HepG2 (cell line): ENCODE measurements around the gene AIF1. TPM values are rescaled to one million over a fixed set of nuclear protein-coding genes. Genes with fewer than 3 reads are reported as not detected.

Experiments used
- ERF ChIP-seq: IDR thresholded peaks from 2 replicates; pipeline ENCODE4 v1.6.1; 2018; ENCODE audit warnings: missing biosample characterization, missing genetic modification reagents
- ETV6 ChIP-seq: sonication (generic); formaldehyde crosslinking; conservative IDR thresholded peaks from 2 replicates; pipeline ENCODE4 v1.4.0; 2020; ENCODE audit warnings: missing genetic modification reagents
- GPN1 ChIP-seq: sonication (generic); formaldehyde crosslinking; IDR thresholded peaks from 2 replicates; pipeline ENCODE4 v1.5.1; 2020; ENCODE audit warnings: missing genetic modification reagents, borderline replicate concordance
- GTF2F1 ChIP-seq: fragments of 150-350 bp; IDR thresholded peaks from 2 replicates; pipeline ENCODE4 v1.6.1; 2014; ENCODE audit warnings: low read length
- HINFP ChIP-seq: sonication (generic); formaldehyde crosslinking; IDR thresholded peaks from 2 replicates; pipeline ENCODE4 v1.4.0; 2020; ENCODE audit warnings: low read depth, mild to moderate bottlenecking, missing genetic modification reagents
- HNRNPLL ChIP-seq: fragments of 200-400 bp; formaldehyde crosslinking; IDR thresholded peaks from 2 replicates; pipeline ENCODE4 v1.6.1; 2017; ENCODE audit warnings: mild to moderate bottlenecking, low read depth, low read length; ENCODE audit not compliant: poor library complexity, severe bottlenecking
- KMT2B ChIP-seq: IDR thresholded peaks from 2 replicates; pipeline ENCODE4 v1.6.1; 2016; ENCODE audit warnings: missing genetic modification reagents, missing compliant biosample characterization
- MAFK ChIP-seq, 2 experiments: IDR thresholded peaks in 1 of 2; conservative IDR thresholded peaks in 1 of 2; 2 replicates each; pipeline ENCODE4 v1.6.1; 2011; ENCODE audit warnings: improper control_type of control experiment in 2 of 2, low read length in 2 of 2
- MLXIP ChIP-seq: sonication (generic); formaldehyde crosslinking; IDR thresholded peaks from 2 replicates; pipeline ENCODE4 v1.9.0; 2021; ENCODE audit warnings: missing genetic modification reagents, borderline replicate concordance
- MXD4 ChIP-seq: IDR thresholded peaks from 2 replicates; pipeline ENCODE4 v1.6.1; 2016; ENCODE audit warnings: mild to moderate bottlenecking, missing biosample characterization, missing genetic modification reagents
- NCOA2 ChIP-seq: sonication (generic); formaldehyde crosslinking; IDR thresholded peaks from 2 replicates; pipeline ENCODE4 v1.8.0; 2022; ENCODE audit warnings: inconsistent platforms
- PITX1 ChIP-seq: sonication (generic); formaldehyde crosslinking; IDR thresholded peaks from 2 replicates; pipeline ENCODE4 v1.5.1; 2020; ENCODE audit warnings: mild to moderate bottlenecking, missing genetic modification reagents
- PRPF4 ChIP-seq: fragments of 200-400 bp; formaldehyde crosslinking; IDR thresholded peaks from 2 replicates; pipeline ENCODE4 v1.6.1; 2016; ENCODE audit warnings: low read length, low read depth; ENCODE audit not compliant: poor library complexity, severe bottlenecking
- SIN3A ChIP-seq: IDR thresholded peaks from 2 replicates; pipeline ENCODE4 v1.6.1; 2011; ENCODE audit warnings: low read depth, mild to moderate bottlenecking, control low read depth, low read length, borderline replicate concordance
- SIX4 ChIP-seq: sonication (generic); formaldehyde crosslinking; IDR thresholded peaks from 2 replicates; pipeline ENCODE4 v1.4.0; 2020; ENCODE audit warnings: missing genetic modification reagents
- SMAD1 ChIP-seq: sonication (generic); formaldehyde crosslinking; IDR thresholded peaks from 2 replicates; pipeline ENCODE4 v1.4.0; 2020; ENCODE audit warnings: missing genetic modification reagents, low read depth, mild to moderate bottlenecking, borderline replicate concordance
- SSRP1 ChIP-seq: IDR thresholded peaks from 2 replicates; pipeline ENCODE4 v1.6.1; 2016; ENCODE audit warnings: control low read depth
- ZC3H13 ChIP-seq: sonication (generic); formaldehyde crosslinking; IDR thresholded peaks from 2 replicates; pipeline ENCODE4 v1.8.1; 2023; ENCODE audit warnings: mild to moderate bottlenecking, missing genetic modification reagents, moderate library complexity
- ZNF224 ChIP-seq: sonication (generic); formaldehyde crosslinking; IDR thresholded peaks from 2 replicates; pipeline ENCODE4 v1.5.0; 2020; ENCODE audit warnings: mild to moderate bottlenecking, missing genetic modification reagents
- ZNF253 ChIP-seq: sonication (generic); formaldehyde crosslinking; IDR thresholded peaks from 2 replicates; pipeline ENCODE4 v1.8.0; 2022; ENCODE audit warnings: mild to moderate bottlenecking, missing genetic modification reagents, borderline replicate concordance
- ZNF260 ChIP-seq: sonication (generic); formaldehyde crosslinking; IDR thresholded peaks from 2 replicates; pipeline ENCODE4 v1.4.0; 2020; ENCODE audit warnings: missing genetic modification reagents, low read depth, mild to moderate bottlenecking, borderline replicate concordance
- ZNF296 ChIP-seq: sonication (generic); formaldehyde crosslinking; conservative IDR thresholded peaks from 2 replicates; pipeline ENCODE4 v1.5.0; 2020; ENCODE audit warnings: mild to moderate bottlenecking, missing genetic modification reagents
- ZNF75D ChIP-seq: sonication (generic); formaldehyde crosslinking; IDR thresholded peaks from 2 replicates; pipeline ENCODE4 v1.8.1; 2023; ENCODE audit warnings: missing genetic modification reagents, mild to moderate bottlenecking, borderline replicate concordance
- ZNF790 ChIP-seq: sonication (generic); formaldehyde crosslinking; IDR thresholded peaks from 2 replicates; pipeline ENCODE4 v1.8.0; 2022; ENCODE audit warnings: missing genetic modification reagents, mild to moderate bottlenecking, borderline replicate concordance
- ZNF841 ChIP-seq: sonication (generic); formaldehyde crosslinking; IDR thresholded peaks from 2 replicates; pipeline ENCODE4 v1.8.1; 2023; ENCODE audit warnings: missing genetic modification reagents, borderline replicate concordance
- polyA plus RNA-seq, 8 experiments: library from polyadenylated mRNA; depleted of rRNA in 3 of 8; stranded (reverse) in 7 of 8; unstranded in 1 of 8; fragments of >200 nt; fragmentation: Illumina TruSeq in 4 of 8; extraction: Trizol in 4 of 8; gene quantifications; 2 replicates each; pipeline versions ENCODE4 v1.2.1 to v1.2.3, GENCODE V29; 2011 to 2016; ENCODE audit warnings: low read depth in 4 of 8, missing spikeins in 1 of 8, mixed read lengths in 1 of 8; ENCODE audit not compliant: insufficient read depth in 1 of 8
- total RNA-seq, 5 experiments: library from RNA; depleted of rRNA; stranded (reverse); fragments of >200 nt; fragmentation: Illumina TruSeq; extraction: Trizol; gene quantifications; 2 replicates each; pipeline ENCODE4 v1.2.3, GENCODE V29; 2016; ENCODE audit warnings: low read depth in 1 of 5
- TF ChIP-seq, protein P1 (sequence below): sonication (generic); formaldehyde crosslinking; conservative IDR thresholded peaks from 2 replicates; pipeline ENCODE4 v1.8.0; 2022; ENCODE audit warnings: missing genetic modification reagents

Gene AIF1
- total and polyA plus RNA-seq, 2 of the 13 experiments (the other 11 are each of a cell fraction or from before 2014, with no cell fraction given): 1.5 TPM; not detected in 1

GRCh38 chr6:31658158-31658688 lies 43.2 kb downstream of the AIF1 start (continued):
- TF ChIP-seq, protein P1, sequence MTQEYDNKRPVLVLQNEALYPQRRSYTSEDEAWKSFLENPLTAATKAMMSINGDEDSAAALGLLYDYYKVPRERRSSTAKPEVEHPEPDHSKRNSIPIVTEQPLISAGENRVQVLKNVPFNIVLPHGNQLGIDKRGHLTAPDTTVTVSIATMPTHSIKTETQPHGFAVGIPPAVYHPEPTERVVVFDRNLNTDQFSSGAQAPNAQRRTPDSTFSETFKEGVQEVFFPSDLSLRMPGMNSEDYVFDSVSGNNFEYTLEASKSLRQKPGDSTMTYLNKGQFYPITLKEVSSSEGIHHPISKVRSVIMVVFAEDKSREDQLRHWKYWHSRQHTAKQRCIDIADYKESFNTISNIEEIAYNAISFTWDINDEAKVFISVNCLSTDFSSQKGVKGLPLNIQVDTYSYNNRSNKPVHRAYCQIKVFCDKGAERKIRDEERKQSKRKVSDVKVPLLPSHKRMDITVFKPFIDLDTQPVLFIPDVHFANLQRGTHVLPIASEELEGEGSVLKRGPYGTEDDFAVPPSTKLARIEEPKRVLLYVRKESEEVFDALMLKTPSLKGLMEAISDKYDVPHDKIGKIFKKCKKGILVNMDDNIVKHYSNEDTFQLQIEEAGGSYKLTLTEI (CRISPR knock-in tag): no peak
- TF ChIP-seq ZNF253 (CRISPR knock-in tag) (no peak), MAFK (conservative IDR thresholded peaks at IDR 0.05 in 1 of 2, IDR thresholded peaks at IDR 0.05 in 1 of 2; ENCODE audit: low read length in 2 of 2) (peak; percentile 83 to 85), NCOA2 (no peak), PRPF4 (no peak), SMAD1 (no peak), KMT2B (no peak), SSRP1 (peak; percentile 45; the same call in 1 of the 2 replicates), PITX1 (no peak), GTF2F1 (no peak), ERF (CRISPR knock-in tag) (0 out of 2 replicates have a peak, but pooled peaks have one; percentile 39), MLXIP (no peak), ZNF841 (CRISPR knock-in tag) (no peak), ZC3H13 (CRISPR knock-in tag) (peak; percentile 59; the same call in 1 of the 2 replicates), ZNF260 (no peak), GPN1 (CRISPR knock-in tag) (no peak), ZNF790 (CRISPR knock-in tag) (no peak), ZNF224 (no peak), MXD4 (CRISPR knock-in tag) (no peak), ETV6 (no peak), ZNF75D (no peak), HNRNPLL (no peak), SIN3A (0 out of 2 replicates have a peak, but pooled peaks have one; percentile 10), SIX4 (CRISPR knock-in tag) (no peak), HINFP (CRISPR knock-in tag) (no peak), ZNF296 (CRISPR knock-in tag) (no peak)
